K562 (cell line): ENCODE measurements around the gene CMPK1. TPM values are rescaled to one million over a fixed set of nuclear protein-coding genes. Genes with fewer than 3 reads are reported as not detected.

ENCODE experiments used
- ATF7 ChIP-seq: fragments of 450-650 bp; IDR thresholded peaks from 2 replicates; pipeline ENCODE4 v1.7.1; 2014; ENCODE audit warnings: mild to moderate bottlenecking, moderate library complexity
- CC2D1A ChIP-seq: fragments of 450-650 bp; IDR thresholded peaks from 2 replicates; pipeline ENCODE4 v1.6.1; 2017; ENCODE audit warnings: mild to moderate bottlenecking
- FOSL1 ChIP-seq: fragments of 200-800 bp; sonication (Bioruptor generic); conservative IDR thresholded peaks from 2 replicates; pipeline ENCODE4 v1.6.1; 2016; ENCODE audit warnings: missing genetic modification characterization, missing compliant biosample characterization
- KLF6 ChIP-seq: fragments of 250-450 bp; sonication (Bioruptor Pico); IDR thresholded peaks from 2 replicates; pipeline ENCODE4 v1.4.0; 2020; ENCODE audit warnings: mild to moderate bottlenecking, moderate library complexity, borderline replicate concordance
- LCOR ChIP-seq: sonication (generic); formaldehyde crosslinking; IDR thresholded peaks from 2 replicates; pipeline ENCODE4 v1.8.0; 2022; ENCODE audit warnings: mild to moderate bottlenecking, missing genetic modification reagents
- PHB ChIP-seq: fragments of 250-450 bp; sonication (Bioruptor Pico); IDR thresholded peaks from 2 replicates; pipeline ENCODE4 v1.5.0; 2021
- POU5F1 ChIP-seq: fragments of 150-350 bp; IDR thresholded peaks from 2 replicates; pipeline ENCODE4 v1.6.1; 2014; ENCODE audit warnings: borderline replicate concordance, low read length, low read depth, mild to moderate bottlenecking; ENCODE audit not compliant: partially characterized antibody
- STAT5B ChIP-seq: fragments of 250-450 bp; sonication (Bioruptor Pico); IDR thresholded peaks from 2 replicates; pipeline ENCODE4 v1.8.0; 2021; ENCODE audit warnings: mild to moderate bottlenecking, inconsistent platforms
- ZNF12 ChIP-seq: sonication (generic); formaldehyde crosslinking; IDR thresholded peaks from 2 replicates; pipeline ENCODE4 v1.4.0; 2020; ENCODE audit warnings: mild to moderate bottlenecking, missing genetic modification reagents
- ZNF146 ChIP-seq: IDR thresholded peaks from one replicate; pipeline ENCODE4 v1.6.1; 2018; ENCODE audit warnings: missing compliant biosample characterization; ENCODE audit not compliant: unreplicated experiment
- ZNF347 ChIP-seq: fragments of 450-650 bp; formaldehyde crosslinking; IDR thresholded peaks from 2 replicates; pipeline ENCODE4 v1.4.0; 2020; ENCODE audit warnings: low read depth, mild to moderate bottlenecking, moderate library complexity
- polyA plus RNA-seq, 8 experiments: library from polyadenylated mRNA; depleted of rRNA in 4 of 8; stranded (reverse) in 5 of 8; unstranded in 3 of 8; fragments of >200 nt; fragmentation: Nextera tagmentation in 2 of 8; fragmentation: Illumina TruSeq in 1 of 8; extraction: Ambion mirVana in 2 of 8; extraction: Trizol in 1 of 8; gene quantifications; 2 replicates each; pipeline versions ENCODE4 v1.2.1 to v1.2.3, GENCODE V29; 2011 to 2014; ENCODE audit warnings: inconsistent platforms in 1 of 8, missing spikeins in 1 of 8
- total RNA-seq, 7 experiments: library from RNA; depleted of rRNA in 6 of 7; stranded (reverse); fragments of >200 nt in 6 of 7; fragmentation: Illumina TruSeq in 2 of 7; extraction: Trizol in 2 of 7; gene quantifications; 2 replicates each; pipeline versions ENCODE4 v1.2.1 to v1.2.3, GENCODE V29; 2011 to 2021; ENCODE audit warnings: low replicate concordance in 1 of 7
- TF ChIP-seq, protein P1 (sequence below): fragments of 450-650 bp; formaldehyde crosslinking; IDR thresholded peaks from 2 replicates; pipeline ENCODE4 v1.4.0; 2020; ENCODE audit warnings: mild to moderate bottlenecking, moderate library complexity
- TF ChIP-seq, protein P2 (sequence below): fragments of 450-650 bp; IDR thresholded peaks from 2 replicates; pipeline ENCODE4 v1.7.0; 2016; ENCODE audit warnings: borderline replicate concordance
- TF ChIP-seq, protein P3 (sequence below): fragments of 450-650 bp; IDR thresholded peaks from 2 replicates; pipeline ENCODE4 v1.6.1; 2016; ENCODE audit warnings: missing biosample characterization, missing genetic modification characterization
- TF ChIP-seq, protein P4 (sequence below): sonication (generic); formaldehyde crosslinking; IDR thresholded peaks from 2 replicates; pipeline ENCODE4 v1.8.0; 2022; ENCODE audit warnings: missing genetic modification reagents, mild to moderate bottlenecking, borderline replicate concordance
- TF ChIP-seq, protein P5 (sequence below): fragments of 250-450 bp; sonication (Bioruptor Pico); IDR thresholded peaks from 2 replicates; pipeline ENCODE4 v1.8.0; 2022; ENCODE audit warnings: inconsistent platforms, mild to moderate bottlenecking, moderate library complexity, borderline replicate concordance
- TF ChIP-seq, protein P6 (sequence below): fragments of 450-650 bp; IDR thresholded peaks from 2 replicates; pipeline ENCODE4 v1.6.1; 2014; ENCODE audit warnings: low read depth, mild to moderate bottlenecking, moderate library complexity, borderline replicate concordance

Gene CMPK1
- total and polyA plus RNA-seq, 9 of the 15 experiments (the other 6 are each of a cell fraction or from before 2014, with no cell fraction given), result 54.5 to 197 (median 116) TPM

DNA sequence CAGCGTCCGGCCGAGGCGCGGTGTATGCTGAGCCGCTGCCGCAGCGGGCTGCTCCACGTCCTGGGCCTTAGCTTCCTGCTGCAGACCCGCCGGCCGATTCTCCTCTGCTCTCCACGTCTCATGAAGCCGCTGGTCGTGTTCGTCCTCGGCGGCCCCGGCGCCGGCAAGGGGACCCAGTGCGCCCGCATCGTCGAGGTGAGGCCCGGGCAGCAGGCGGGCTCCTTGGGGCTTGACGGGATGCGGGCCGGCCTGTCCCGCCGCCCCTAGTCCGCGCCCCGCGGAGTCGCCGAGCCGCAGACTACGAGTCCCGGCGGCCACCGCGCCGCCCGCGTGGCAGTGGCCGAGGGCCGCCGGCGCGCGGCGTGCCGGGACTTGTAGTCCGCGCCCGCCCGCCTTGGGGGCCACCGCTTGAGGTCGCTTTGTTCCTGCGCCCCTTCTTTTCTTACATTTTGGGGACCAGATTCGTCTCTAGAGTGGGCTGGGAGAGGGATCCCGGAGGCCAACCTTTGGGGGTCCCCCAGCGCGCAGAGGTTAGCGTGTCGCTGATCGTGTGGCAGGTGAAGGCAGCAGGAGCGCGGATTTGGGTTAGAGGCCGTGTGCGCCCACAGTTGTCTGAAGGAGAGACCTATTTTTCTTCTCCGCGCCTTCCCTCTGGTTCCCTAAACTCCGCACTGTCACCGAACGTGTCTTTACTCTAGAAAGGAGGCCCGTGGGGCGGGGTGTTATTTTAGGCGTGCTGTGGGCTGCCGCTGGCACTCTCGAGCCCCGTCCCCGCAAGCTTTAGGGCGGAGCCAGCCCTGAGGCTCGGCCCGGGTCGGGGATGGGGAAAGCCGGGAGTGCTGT lies 553 bp downstream of the CMPK1 start (continued):
- peak; percentile 73 for TF ChIP-seq LCOR
- peak; percentile 56 for TF ChIP-seq ATF7
- TF ChIP-seq, protein P1, sequence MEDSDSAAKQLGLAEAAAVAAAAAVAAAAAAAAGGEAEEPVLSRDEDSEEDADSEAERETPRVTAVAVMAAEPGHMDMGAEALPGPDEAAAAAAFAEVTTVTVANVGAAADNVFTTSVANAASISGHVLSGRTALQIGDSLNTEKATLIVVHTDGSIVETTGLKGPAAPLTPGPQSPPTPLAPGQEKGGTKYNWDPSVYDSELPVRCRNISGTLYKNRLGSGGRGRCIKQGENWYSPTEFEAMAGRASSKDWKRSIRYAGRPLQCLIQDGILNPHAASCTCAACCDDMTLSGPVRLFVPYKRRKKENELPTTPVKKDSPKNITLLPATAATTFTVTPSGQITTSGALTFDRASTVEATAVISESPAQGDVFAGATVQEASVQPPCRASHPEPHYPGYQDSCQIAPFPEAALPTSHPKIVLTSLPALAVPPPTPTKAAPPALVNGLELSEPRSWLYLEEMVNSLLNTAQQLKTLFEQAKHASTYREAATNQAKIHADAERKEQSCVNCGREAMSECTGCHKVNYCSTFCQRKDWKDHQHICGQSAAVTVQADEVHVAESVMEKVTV (CRISPR knock-in tag), result no peak
- TF ChIP-seq CC2D1A, result no peak
- TF ChIP-seq ZNF347 (CRISPR knock-in tag), result no peak
- no peak for TF ChIP-seq POU5F1
- TF ChIP-seq, protein P2, sequence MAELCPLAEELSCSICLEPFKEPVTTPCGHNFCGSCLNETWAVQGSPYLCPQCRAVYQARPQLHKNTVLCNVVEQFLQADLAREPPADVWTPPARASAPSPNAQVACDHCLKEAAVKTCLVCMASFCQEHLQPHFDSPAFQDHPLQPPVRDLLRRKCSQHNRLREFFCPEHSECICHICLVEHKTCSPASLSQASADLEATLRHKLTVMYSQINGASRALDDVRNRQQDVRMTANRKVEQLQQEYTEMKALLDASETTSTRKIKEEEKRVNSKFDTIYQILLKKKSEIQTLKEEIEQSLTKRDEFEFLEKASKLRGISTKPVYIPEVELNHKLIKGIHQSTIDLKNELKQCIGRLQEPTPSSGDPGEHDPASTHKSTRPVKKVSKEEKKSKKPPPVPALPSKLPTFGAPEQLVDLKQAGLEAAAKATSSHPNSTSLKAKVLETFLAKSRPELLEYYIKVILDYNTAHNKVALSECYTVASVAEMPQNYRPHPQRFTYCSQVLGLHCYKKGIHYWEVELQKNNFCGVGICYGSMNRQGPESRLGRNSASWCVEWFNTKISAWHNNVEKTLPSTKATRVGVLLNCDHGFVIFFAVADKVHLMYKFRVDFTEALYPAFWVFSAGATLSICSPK, result no peak
- TF ChIP-seq, protein P3, sequence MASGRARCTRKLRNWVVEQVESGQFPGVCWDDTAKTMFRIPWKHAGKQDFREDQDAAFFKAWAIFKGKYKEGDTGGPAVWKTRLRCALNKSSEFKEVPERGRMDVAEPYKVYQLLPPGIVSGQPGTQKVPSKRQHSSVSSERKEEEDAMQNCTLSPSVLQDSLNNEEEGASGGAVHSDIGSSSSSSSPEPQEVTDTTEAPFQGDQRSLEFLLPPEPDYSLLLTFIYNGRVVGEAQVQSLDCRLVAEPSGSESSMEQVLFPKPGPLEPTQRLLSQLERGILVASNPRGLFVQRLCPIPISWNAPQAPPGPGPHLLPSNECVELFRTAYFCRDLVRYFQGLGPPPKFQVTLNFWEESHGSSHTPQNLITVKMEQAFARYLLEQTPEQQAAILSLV (tag), result no peak
- peak; percentile 24 for TF ChIP-seq FOSL1 (tag)
- no peak for TF ChIP-seq STAT5B (CRISPR knock-in tag)
- peak; percentile 93 for TF ChIP-seq PHB (CRISPR knock-in tag)
- TF ChIP-seq KLF6 (CRISPR knock-in tag), result no peak
- TF ChIP-seq, protein P4, sequence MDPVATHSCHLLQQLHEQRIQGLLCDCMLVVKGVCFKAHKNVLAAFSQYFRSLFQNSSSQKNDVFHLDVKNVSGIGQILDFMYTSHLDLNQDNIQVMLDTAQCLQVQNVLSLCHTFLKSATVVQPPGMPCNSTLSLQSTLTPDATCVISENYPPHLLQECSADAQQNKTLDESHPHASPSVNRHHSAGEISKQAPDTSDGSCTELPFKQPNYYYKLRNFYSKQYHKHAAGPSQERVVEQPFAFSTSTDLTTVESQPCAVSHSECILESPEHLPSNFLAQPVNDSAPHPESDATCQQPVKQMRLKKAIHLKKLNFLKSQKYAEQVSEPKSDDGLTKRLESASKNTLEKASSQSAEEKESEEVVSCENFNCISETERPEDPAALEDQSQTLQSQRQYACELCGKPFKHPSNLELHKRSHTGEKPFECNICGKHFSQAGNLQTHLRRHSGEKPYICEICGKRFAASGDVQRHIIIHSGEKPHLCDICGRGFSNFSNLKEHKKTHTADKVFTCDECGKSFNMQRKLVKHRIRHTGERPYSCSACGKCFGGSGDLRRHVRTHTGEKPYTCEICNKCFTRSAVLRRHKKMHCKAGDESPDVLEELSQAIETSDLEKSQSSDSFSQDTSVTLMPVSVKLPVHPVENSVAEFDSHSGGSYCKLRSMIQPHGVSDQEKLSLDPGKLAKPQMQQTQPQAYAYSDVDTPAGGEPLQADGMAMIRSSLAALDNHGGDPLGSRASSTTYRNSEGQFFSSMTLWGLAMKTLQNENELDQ (CRISPR knock-in tag), result peak; percentile 52; the same call in 1 of the 2 replicates
- TF ChIP-seq, protein P5, sequence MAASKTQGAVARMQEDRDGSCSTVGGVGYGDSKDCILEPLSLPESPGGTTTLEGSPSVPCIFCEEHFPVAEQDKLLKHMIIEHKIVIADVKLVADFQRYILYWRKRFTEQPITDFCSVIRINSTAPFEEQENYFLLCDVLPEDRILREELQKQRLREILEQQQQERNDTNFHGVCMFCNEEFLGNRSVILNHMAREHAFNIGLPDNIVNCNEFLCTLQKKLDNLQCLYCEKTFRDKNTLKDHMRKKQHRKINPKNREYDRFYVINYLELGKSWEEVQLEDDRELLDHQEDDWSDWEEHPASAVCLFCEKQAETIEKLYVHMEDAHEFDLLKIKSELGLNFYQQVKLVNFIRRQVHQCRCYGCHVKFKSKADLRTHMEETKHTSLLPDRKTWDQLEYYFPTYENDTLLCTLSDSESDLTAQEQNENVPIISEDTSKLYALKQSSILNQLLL, result no peak
- TF ChIP-seq, protein P6, sequence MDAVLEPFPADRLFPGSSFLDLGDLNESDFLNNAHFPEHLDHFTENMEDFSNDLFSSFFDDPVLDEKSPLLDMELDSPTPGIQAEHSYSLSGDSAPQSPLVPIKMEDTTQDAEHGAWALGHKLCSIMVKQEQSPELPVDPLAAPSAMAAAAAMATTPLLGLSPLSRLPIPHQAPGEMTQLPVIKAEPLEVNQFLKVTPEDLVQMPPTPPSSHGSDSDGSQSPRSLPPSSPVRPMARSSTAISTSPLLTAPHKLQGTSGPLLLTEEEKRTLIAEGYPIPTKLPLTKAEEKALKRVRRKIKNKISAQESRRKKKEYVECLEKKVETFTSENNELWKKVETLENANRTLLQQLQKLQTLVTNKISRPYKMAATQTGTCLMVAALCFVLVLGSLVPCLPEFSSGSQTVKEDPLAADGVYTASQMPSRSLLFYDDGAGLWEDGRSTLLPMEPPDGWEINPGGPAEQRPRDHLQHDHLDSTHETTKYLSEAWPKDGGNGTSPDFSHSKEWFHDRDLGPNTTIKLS, result peak; percentile 96
- TF ChIP-seq ZNF12 (CRISPR knock-in tag), result no peak
- no peak for TF ChIP-seq ZNF146
